Raji (cell line): ENCODE measurements around the gene WNT9A.

Source experiments
- POLR2A ChIP-seq: IDR thresholded peaks from 2 replicates; pipeline ENCODE4 v1.6.1; 2011; ENCODE audit warnings: low read depth, low read length, control low read depth; ENCODE audit not compliant: insufficient read depth

The WNT9A gene

GRCh38 chr1:227918083-227918700 is 29.5 kb downstream of the WNT9A start:
- no peak for TF ChIP-seq POLR2A

- TF ChIP-seq POLR2A = no peak
Measured at GRCh38 chr1:227917081-227917950, 30.4 kb downstream of the WNT9A start.

GRCh38 chr1:227916655-227917054 is 31.1 kb downstream of the WNT9A start:
- TF ChIP-seq POLR2A = no peak

GRCh38 chr1:227915564-227916553 is 31.9 kb downstream of the WNT9A start:
- no peak for TF ChIP-seq POLR2A

- no peak for TF ChIP-seq POLR2A
Measured at GRCh38 chr1:227914801-227915563, 32.8 kb downstream of the WNT9A start.

- TF ChIP-seq POLR2A = no peak
Measured at GRCh38 chr1:227913764-227914721, 33.7 kb downstream of the WNT9A start.

- TF ChIP-seq POLR2A = no peak
Measured at GRCh38 chr1:227913396-227913763, 34.4 kb downstream of the WNT9A start.

- TF ChIP-seq POLR2A = no peak
Measured at GRCh38 chr1:227912866-227913265, 34.9 kb downstream of the WNT9A start.

- TF ChIP-seq POLR2A = no peak
Measured at GRCh38 chr1:227911376-227911775, 36.4 kb downstream of the WNT9A start.

GRCh38 chr1:227910511-227911153 is 37.1 kb downstream of the WNT9A start:
- no peak for TF ChIP-seq POLR2A

- no peak for TF ChIP-seq POLR2A
Measured at GRCh38 chr1:227909188-227909587, 38.5 kb downstream of the WNT9A start.

GRCh38 chr1:227908359-227908758 is 39.4 kb downstream of the WNT9A start:
- no peak for TF ChIP-seq POLR2A

- TF ChIP-seq POLR2A = no peak
Measured at GRCh38 chr1:227907439-227908015, 40.2 kb downstream of the WNT9A start.
